NCI-H2029 treated with DMSO at 0.1 percent for 48 hours (cell line): ENCODE measurements around the gene RABGAP1.

ENCODE experiments used
- DNase-seq: peaks from one replicate; lab custom pipeline; 2025; lab: John Stamatoyannopoulos, UW

Gene RABGAP1

GRCh38 chr9:122944960-122945888 is 4.4 kb downstream of the RABGAP1 start:
- DNase-seq, result no peak

DNA sequence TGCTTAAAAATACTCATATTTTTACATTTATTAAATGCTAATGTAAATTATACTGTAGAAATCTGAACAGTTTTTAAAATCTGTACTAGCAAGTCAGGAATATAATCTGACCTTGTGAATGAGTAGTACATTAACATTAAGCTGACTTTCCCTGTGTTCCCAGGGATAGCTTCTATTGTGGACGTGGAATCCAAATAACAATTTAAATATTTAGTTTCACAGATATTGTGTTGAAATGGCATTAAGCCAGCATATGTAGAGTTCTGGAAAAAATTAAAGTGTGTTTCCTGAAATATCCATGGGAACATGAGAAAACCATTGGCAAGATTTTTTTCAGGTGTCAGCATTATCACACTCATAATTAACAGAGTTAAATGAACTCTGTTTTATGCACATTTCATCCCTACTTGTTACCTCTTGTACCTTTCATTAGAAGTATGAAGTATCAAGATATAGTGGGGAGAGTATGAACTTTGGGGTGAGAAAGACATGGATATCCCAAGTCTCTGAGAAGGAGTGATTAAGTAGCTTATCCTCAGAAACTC is 5.7 kb downstream of the RABGAP1 start:
- no peak for DNase-seq

DNA sequence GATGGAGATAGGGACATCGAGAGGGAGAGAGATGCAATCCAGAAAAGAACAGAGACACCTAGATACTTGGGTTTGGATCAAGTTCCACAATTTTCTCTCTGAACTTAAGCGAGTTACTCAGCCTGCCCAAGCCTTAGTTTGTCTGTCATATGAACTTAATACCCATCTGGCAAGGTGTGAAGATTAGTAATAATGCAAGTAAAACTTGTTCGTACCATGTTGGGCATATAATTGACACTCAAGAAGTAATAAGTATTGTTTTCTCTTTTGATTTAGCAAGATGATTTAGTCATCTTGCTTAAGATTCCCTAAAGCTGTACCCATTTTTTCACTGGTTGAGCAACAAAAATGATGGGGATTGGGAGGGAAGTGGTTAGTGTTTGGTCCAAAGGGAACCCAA is 7.5 kb downstream of the RABGAP1 start:
- DNase-seq, result no peak

DNA sequence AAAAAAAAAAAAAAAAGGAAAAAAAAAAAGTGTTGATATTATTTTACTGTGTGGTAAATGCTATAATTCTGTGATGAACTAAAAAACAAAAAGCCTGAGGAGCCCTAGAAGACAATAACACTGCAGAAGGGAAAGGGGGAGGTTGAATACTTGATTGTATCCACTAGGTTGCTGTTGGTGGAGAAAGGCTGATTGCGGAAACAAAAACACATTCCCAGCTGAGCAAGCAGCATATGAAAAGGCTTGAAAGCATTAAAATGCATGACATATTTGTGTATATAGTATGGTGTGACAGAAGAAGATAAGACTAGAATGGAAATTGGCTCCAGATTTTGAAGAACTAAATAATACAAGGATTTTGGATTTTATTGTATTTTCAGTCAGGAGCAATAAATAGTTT is 8.9 kb downstream of the RABGAP1 start:
- DNase-seq, result no peak

DNA sequence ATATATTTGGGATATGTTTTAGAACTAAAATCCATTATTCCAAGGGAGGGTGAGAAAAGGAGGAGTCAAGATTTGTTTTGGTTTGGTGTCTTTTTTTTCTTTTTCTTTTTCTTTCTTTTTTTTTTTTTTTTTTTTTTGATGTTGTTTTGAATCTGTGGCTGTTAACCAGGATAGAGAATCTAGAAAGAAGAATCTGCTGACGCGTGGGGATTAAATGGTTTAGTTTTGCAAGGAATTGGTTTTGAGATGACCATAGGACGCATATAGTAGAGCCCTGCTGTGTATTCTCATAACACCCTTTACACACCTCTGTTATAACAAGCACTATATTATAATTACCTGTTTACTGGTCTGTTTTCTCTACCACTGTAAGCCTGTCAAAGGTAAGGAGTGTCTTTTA is 9.4 kb downstream of the RABGAP1 start:
- no peak for DNase-seq

DNA sequence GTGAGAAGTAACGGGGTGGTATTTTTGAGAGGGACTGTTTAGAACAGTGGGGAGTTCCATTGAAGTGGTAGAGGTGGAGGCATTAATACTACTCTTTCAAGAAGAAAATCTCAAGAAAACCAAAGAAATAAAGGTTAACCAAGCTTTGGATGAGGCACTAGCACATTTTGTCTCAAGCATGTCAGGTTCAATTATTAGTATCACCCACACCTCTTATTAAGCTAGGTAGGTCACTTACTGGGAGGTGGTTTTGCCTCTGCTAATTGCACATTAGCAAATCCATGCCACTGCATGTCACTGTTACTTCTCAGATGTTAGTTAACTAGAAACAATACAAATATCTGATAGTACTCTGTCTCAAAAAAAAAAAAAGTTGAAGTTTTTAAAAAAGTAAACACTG is 10.2 kb downstream of the RABGAP1 start:
- DNase-seq, result no peak

DNA sequence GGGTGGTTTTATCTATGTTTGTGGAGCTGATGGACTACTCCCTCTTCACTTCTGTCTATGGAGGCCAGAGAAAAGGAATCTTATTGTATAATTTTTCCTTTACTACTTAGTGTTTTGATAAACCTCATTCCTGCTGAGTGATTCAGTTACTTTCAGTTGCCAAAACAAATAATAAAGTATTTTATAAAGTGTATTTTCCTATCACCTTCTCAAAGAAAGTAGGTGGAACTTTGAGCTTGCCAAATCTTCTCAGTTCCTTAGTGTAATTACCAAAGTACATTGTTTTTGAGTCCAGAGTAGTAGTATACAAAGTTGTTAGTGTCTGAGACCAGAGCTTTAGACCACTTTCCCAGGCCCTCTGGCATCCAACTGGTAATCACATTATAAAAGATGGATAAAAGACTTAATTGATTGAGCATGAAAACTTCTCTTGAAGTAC is 13.5 kb downstream of the RABGAP1 start:
- no peak for DNase-seq

- DNase-seq, result no peak
These were observed 15.1 kb downstream of the RABGAP1 start for GRCh38 chr9:122955961-122956360.

DNA sequence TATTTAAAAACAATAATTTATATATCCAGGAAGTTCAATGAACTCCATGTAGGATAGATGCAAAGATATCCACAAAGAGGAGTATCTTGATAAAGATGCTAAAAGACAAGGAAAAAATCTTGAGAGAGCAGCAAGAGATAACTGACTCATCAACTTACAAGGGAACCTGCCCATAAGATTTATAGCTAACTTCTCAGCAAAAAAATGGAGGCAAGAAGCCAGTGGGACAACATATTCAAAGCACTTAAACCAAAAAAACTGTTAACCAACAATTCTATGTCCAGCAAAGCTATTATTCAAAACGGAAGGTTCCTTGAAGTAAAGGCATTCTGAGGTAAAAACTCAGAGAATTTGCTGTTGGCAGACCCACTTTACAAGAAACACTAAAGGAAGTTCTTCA is 20.3 kb downstream of the RABGAP1 start:
- no peak for DNase-seq

DNA sequence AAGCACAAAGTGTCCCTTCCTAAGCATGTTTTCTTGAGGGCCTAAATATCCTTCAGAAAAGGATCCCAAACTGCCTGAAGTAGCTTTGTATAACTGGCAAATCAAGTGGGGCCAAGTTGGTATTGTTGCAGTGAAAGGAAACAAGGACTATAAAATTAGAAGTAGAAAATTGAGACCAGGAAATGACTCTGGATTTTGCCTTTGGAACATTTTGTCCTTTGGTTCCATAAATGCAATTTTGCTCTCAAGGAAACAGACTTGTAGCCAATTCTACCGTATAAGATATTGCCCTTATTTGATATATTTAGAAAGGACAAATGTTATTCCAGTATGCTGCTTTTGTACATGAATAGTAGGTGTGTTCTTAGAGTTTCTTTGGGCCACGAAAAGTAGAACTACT is 34.4 kb downstream of the RABGAP1 start:
- DNase-seq, result no peak

DNA sequence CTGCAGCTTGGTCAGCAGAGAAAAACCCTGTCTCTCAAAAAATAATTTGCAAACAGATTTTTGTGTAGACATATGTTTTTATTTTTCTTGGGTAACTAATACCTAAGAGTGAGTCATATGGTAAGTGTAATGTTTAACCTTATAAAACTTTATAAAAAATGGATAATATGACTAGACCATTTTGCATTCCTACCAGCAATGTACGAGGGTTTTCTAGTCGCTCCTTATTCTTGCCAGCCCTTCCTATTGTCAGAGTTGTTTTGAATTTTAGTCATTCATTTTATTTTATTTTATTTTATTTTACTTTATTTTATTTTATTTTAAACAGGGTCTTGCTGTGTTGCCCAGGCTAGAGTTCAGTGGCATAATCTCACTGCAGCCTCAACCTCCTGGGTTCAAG is 37.8 kb downstream of the RABGAP1 start:
- no peak for DNase-seq

DNA sequence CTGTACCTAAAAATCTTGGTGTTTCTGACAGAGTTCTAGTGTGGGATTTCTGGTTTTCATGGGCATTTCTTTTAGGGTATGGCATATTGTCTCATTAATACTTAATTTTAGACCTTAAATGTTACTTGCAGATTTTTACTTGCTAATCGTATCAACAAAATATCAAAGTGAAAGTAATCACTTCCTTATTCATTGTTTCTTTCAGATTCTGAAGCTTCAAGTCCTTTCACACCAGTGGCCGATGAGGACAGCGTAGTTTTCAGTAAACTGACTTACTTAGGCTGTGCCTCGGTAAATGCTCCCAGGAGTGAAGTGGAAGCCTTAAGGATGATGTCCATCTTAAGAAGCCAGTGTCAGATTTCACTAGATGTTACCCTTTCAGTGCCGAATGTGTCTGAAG is 45.2 kb downstream of the RABGAP1 start:
- DNase-seq, result no peak

DNA sequence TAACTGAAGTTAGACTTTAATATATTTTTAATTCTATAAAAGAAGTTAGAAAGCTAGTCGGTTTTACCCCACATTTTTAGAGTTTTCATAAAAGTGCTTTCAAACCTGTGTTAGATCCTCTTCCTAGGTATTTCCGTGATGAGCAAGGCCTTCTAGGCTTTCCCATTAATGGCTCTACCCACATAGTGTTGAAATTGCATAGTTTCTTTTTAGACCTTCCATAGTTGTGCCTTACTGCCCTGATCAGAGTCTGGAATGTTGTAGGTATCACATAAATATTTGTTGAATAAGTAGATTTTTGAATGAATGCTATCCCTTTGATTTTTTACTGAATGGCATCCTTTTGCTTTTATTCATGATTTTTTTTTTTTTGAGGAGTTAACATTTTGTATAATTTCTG is 47.3 kb downstream of the RABGAP1 start:
- no peak for DNase-seq

DNA sequence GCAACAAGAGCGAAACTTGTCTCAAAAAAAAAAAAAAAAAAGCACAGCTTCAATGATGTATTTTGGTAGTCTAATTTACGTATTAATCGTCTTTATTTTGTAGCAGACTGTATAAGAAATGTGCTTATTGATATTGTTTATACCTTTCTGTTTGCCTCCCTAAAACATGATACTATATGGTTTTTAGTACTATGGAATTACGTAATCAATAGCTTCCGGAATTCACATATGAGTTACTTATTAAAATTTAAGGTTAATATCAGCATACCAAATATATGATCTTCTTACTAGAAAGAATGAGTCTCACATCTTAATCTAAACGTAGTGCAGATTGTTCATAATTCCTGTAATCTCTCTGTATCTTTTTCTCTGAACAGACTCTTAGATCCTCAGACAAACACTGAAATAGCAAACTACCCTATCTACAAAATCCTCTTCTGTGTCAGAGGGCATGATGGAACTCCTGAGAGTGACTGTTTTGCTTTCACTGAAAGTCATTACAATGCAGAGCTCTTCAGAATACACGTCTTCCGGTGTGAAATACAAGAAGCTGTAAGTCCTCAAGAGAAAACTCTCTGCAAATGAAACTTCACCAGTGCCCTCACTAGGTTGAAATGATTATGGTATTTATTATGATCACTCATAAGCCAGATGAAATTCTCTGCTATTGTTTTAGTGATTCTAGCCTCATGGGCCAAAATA is 48.3 kb downstream of the RABGAP1 start:
- no peak for DNase-seq

DNA sequence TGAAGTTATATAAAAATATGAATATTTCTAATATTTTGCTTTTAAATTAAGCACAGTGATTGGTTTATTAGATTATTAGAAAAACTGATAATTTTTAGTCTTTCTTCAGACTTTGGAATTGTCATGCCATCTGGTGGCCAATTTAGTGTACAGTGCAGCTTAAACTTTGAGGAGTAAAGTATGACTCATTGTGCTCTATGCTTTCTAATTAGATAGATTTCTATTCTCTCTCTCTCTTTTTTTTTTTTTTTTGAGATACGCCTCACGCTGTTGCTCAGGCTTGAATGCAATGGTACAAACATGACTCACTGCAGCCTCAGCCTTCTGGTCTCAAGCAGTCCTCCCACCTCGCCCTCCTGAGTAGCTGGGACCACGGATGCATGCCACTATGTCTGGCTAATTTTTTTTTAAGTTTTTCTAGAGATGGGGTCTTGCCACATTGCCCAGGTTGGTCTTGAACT is 50.6 kb downstream of the RABGAP1 start:
- no peak for DNase-seq

GRCh38 chr9:122996586-122996985 is 55.8 kb downstream of the RABGAP1 start:
- no peak for DNase-seq

GRCh38 chr9:122998448-122998847 is 57.6 kb downstream of the RABGAP1 start:
- no peak for DNase-seq

DNA sequence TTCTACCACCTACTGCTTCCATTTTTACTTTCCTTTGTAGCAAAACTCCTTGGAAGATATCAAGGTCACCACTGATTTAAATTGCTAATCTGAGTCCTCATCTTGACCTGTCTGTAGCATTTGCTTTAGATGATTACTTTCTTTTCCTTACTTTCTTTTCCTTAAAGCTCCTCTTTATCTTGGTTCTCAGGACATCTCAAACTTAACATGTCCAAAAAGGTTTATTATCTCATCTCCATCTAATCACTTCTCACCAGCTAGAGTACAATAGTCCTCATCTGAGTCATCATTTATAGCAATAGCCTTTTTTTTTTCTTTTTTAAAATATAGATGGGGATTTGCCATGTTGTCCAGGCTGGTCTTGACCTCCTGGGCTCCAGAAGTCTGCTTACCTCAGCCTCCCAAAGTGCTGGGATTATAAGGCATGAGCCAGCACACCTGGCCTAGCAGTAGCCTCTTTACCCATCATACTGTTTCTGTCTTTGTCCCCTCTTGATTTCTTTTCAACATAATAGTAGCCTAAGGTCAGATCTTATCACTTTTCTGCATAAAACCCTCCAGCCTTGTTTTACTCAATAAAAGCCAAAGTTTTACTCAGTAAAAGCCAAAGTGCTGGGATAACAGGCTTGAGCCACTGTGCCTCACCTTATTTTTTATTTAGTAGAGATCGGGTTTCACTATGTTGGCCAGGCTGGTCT is 59.7 kb downstream of the RABGAP1 start:
- DNase-seq, result no peak

DNA sequence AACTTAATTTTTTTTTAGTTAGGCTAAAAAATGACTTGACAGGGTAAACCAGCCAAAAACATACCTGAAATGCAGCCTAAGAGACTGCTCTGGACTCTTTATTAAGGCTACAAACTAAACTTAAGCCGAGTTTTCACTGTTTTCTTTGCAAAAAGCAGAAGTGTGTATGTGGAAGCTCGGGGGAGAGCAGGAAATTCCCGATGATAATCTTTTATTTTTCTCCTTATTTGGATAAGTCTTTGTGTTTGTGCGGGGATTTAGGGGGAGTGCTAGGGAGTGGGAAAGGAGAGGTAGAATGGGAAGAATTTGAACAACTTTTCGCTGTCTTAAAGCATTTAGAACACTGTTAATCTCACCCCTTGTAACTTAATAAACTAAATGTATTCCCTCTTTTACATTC is 61.9 kb downstream of the RABGAP1 start:
- no peak for DNase-seq

DNA sequence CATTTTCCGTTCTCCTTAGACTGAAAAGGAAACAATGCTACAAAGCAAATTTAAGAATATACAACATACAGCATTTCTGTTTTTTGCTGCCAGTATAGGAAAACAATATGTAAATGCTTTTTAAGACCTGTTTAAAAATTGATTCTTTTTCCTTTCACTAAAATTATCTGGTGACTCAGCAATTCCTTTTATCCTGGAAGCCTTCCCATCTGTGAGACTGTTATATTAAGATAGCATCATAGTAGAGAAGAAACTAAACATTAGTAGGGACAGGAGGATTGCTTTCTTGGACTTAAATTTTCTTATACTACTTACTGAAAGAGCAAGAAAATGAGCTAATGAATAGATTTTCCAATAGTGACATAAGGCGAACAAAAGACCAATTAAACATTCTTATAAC is 62.6 kb downstream of the RABGAP1 start:
- no peak for DNase-seq

- DNase-seq, result no peak
These were observed 65.1 kb downstream of the RABGAP1 start for GRCh38 chr9:123005964-123006363.

GRCh38 chr9:123007269-123007668 is 66.4 kb downstream of the RABGAP1 start:
- no peak for DNase-seq
